HG03060 (cell line): Measurements from ENCODE around the gene GMDS.

ENCODE experiments used
- ATAC-seq: cut with Tn5 transposase; IDR thresholded peaks from one replicate; pipeline ENCODE4 v1.9.1; 2021; ENCODE audit warnings: low read depth, moderate number of reproducible peaks; ENCODE audit not compliant: unreplicated experiment

Gene GMDS

DNA sequence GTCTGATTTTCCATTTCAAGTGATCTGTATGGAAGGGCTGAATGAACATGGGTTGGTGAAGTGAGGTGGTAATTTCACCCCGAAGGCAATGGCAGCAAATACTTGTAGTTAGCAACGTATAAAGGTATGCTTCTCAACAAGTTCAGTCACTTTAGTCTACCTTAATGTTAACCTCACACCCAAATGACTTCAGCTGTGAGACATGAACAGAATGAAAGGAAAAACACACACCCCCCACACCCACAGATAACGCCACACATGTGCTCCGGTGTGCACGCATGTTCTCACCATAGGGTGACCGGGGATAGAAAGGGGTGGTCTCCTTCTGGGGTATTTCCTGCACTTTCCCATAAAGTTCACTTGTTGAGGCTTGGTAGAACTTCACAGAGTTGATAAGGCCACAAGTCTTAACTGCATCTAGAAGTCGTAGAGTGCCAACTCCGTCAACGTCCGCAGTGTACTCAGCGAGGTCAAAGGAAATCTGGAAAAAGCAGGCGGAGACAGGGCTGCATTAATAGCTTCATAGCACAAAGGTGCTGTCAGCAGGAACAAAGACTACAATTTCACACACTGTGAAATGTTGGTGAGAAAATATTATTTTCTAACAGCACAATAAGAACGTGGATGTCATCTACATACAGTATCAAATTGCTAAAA, 284.8 kb downstream of the GMDS start:
- no peak for ATAC-seq

DNA sequence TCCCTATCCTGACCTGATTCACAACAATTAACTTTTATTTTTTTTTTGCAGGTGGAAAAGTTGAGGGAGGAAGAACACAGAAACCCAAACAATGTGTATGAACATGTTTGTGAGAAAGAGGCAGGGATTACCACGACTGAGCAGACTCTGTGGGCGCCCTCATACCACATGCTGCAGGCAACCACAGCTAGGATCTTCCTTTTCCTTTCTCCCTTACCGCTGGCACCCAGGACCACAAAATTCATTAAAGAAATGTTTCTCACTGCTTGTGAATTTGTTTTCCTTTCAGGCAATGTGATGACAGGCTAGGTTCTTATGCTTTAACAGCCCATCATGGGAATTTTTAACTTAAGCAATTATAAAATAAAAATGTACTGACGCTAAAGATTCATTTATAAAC, 287.1 kb downstream of the GMDS start:
- no peak for ATAC-seq

DNA sequence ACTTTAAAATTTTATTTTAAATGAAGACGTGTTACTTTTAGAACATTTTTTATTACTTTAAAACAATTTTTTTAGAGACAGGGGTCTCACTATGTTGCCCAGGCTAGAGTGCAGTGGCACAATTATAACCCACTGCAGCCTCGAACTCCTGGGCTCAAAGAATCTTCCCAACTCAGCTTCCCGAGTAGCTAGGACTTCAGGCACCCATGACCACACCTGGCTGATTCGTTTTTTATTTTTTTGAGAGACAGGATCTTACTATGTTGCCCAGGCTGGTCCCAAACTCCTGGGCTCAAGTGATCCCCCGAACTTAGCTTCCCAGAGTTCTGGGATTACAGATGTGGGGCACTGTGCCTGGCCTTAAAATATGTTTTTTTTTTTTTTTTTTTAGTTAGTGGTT, 287.7 kb downstream of the GMDS start:
- no peak for ATAC-seq

- ATAC-seq: no peak
These were observed 292.6 kb downstream of the GMDS start for GRCh38 chr6:1952740-1953360.

GRCh38 chr6:1950631-1951030, 294.8 kb downstream of the GMDS start:
- no peak for ATAC-seq

DNA sequence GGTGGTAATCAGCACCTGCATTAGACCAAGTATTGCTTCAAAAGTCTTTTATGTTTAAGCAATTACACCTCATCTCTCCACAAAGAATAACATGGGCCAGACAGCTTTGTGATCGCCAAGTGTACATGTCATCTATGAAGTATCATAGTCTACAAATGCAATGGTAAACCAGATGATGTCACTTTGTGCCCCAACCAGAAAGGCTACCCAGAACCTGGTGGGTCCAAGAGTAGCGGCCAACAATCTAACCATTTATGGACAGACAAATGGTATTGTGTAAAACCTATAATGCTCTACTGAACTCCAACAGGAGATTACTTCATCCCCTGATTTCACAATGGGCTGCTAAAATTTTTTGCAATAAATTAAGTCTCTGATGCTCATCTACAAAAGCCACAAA, 295.9 kb downstream of the GMDS start:
- ATAC-seq: no peak

- ATAC-seq: no peak
These were observed 297.5 kb downstream of the GMDS start for GRCh38 chr6:1947922-1948321.

GRCh38 chr6:1946583-1946982, 298.8 kb downstream of the GMDS start:
- no peak for ATAC-seq

DNA sequence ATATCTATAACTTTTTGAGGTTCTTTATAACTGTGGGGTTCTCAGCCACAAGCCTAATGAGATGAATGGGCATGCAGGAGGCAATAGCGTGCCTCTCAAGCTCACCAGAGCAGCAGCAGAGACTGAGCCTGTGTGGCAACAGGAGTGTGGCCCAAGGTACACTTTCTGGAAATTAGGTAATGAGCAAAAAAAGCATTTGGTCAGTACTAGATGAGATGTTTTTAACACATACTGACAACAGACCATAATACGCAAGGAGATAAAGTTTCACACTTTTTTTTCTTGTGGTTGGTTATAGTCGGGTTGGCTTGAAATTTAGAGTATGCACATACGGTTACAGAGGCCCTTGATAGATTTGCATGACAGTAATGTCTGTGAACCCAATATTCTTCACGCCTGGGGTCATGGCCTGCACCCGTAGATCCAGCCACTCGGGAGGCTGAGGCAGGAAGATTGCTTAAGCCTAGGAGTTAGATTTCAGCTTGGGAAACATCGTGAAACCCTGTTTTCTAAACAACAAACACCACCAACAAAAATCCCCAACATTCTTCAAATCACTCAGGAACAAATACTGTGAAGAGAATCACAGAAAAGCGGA, 300.1 kb downstream of the GMDS start:
- no peak for ATAC-seq

GRCh38 chr6:1942834-1943233, 302.6 kb downstream of the GMDS start:
- ATAC-seq: no peak

DNA sequence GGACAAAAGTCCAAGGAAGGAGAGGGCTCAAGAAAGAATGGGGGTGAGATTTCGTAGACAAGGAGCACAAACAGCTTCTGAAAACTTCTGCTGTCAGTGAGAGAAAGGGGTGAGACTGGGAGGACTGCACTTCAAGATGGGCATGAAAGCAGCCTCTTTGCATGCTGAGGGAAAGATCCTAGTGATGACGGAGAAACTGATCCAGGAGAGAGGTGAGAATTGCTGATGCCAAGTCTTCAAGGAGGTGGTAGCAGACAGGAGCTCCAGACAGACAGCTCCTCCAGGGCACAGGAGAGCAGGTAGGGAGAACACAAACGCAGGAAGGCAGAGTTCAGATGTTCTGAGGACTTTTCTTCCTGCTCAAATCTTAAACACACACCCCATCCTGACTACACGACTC, 303.9 kb downstream of the GMDS start:
- no peak for ATAC-seq

GRCh38 chr6:1940381-1940780, 305.0 kb downstream of the GMDS start:
- ATAC-seq: no peak

GRCh38 chr6:1933292-1933691, 312.1 kb downstream of the GMDS start:
- ATAC-seq: no peak

DNA sequence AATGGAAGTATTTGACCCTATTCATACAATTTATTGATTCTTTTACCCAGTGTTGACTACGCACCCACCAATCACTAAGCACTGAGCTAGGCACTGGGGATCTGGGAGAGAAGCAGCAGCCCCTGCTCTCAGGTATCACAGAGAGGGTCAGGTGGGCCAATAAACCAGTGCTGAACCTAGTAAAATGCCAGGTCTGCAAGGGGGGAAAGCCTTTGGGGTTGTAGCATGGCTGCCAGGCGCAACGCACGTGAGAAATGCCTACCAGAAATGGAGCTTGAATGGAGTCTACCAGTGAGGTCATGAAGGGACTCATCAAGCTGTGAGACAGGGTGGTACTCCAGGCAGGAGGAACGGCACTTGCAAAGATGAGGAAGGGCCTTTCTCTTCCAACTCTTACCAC, 313.6 kb downstream of the GMDS start:
- no peak for ATAC-seq

DNA sequence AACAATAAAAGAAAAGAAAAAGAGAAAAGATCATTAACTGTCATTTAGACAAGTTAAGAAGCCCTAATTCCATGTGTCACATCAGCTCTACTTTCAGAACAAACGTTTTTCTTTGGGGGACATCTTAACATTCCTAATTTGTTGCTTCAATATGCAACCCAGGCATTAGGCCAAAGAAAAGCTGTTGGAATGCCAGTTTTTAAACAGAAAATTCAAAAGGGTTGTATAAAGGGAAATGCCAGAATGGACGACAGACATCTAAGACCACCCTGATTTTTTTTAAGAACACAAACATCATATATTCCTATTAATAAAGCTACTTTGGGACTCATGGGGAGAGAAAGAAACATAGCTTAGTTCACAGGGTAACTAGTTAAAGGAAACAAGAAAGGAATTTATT, 315.0 kb downstream of the GMDS start:
- no peak for ATAC-seq

GRCh38 chr6:1929931-1930330, 315.5 kb downstream of the GMDS start:
- no peak for ATAC-seq

DNA sequence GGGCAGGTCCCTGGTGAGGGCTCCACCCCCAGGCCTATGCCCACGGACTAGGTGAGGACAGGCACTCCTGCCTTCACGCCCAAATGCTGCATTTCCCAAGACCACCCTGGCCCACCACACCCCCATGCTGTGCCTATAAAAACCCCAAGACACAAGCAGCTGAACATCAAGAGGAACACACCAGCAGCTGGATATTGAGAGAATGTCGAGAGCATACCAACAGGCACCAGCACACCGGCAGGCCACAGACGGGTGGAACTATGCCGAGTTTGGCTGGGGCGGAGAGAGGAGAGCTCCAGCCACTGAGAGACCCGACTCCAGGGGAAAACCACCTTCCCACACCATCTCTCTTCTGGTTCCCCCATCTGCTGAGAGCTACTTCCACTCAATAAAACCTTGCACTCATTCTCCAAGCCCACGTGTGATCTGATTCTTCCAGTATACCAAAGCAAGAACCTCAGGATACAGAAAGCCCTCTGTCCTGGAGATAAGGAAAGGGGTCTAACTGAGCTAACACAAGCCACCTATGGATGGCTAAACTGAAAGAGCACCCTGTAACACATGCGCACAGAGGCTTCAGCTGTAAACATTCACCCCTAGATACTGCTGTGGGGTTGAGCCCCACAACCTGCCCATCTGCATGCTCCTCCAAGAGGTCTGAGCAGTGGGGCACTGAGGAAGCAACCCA, 319.5 kb downstream of the GMDS start:
- no peak for ATAC-seq

DNA sequence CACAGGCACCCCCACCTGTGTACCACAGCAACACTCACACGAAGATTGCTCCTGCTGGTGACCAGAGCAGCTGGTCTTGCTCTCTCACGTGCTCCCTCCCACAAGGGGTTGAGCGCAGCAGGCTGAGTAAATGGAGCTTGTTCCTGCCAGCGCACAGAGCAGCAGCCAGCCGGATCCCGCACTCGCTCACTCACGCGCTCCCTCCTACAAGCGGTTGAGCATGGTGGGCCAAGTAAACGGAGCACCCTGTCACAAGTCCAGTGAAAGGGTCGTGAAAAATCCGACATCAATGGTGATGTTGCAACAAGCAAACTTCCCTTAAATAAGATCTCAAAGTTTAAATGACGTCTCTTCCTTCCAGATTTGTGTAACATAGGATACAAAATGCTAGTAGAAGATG, 322.0 kb downstream of the GMDS start:
- no peak for ATAC-seq

DNA sequence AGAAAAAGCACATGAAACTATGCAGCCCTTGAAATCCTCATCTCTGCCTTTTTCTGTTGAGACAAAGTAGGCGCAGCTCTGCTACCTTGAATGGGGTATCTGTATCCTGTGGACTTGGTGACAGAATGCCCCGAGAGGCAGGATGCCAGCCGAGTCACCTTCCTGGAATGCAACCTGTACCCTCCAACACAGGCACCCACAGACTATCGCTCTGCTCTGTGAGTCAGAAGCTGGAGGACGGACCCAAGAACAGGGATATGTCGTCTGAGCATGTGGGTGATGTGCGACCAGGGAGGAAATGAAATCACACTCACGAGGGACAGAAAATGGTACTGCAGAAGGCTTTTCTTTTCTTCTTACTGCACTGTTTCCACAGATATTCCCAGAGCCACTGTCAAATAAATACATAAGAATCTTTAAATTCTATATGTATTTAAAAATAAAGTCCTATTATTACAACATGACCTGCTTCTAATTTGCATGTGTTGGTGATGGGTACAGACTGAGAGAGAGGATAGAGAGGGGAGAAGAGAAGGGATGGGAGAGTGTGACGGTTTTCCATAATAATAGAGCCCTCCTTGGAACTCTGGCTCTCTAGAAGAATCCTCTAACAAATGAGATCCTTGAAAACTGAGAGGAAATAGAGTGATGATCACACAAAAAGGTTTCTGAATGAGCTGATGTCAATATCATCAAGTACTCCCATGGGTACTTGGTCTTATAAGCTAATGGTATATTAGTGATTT, 327.6 kb downstream of the GMDS start:
- ATAC-seq: no peak

- ATAC-seq: no peak
These were observed 328.9 kb downstream of the GMDS start for GRCh38 chr6:1916334-1917070.
